A673 (cell line): ENCODE results near the gene BLOC1S4. TPM values are rescaled to one million over a fixed set of nuclear protein-coding genes. Genes with fewer than 3 reads are reported as not detected.

Source experiments
- BruUV-seq: library from RNA; stranded (reverse); fragments of 400-500 nt; replicated peaks from 2 replicates; lab custom pipeline; 2021; lab: Mats Ljungman, UMichigan
- CTCF ChIA-PET: fragments of 300-600 bp; sonication (Branson Sonifier 250); formaldehyde crosslinking; loops from one replicate; lab custom pipeline; 2022; ENCODE audit warnings: antibody characterized with exemption; lab: Charles Lee
- POLR2A ChIA-PET: fragments of 300-600 bp; sonication (Branson Sonifier 250); formaldehyde crosslinking; loops from one replicate; lab custom pipeline; 2022; ENCODE audit warnings: antibody characterized with exemption; ENCODE audit not compliant: low non-redundant PET; lab: Charles Lee
- DNase-seq: peaks from one replicate; pipeline ENCODE4 v3.0.0-alpha.2; 2015; ENCODE audit warnings: low spot score
- H3K27ac ChIP-seq: fragments of 200-600 bp; sonication (generic); 2 replicates; pipeline ENCODE4 v1.5.1; 2016; ENCODE audit warnings: mixed run types, low read depth, mild to moderate bottlenecking, mixed read lengths, antibody characterized with exemption, low read length; ENCODE audit not compliant: poor library complexity, severe bottlenecking
- H3K27me3 ChIP-seq: fragments of 200-600 bp; sonication (generic); replicated peaks from 2 replicates; pipeline ENCODE4 v1.6.1; 2017; ENCODE audit warnings: mixed run types, low read depth, mild to moderate bottlenecking, mixed read lengths, antibody characterized with exemption, low read length; ENCODE audit not compliant: insufficient read depth, poor library complexity
- H3K36me3 ChIP-seq: fragments of 200-600 bp; sonication (generic); 2 replicates; pipeline ENCODE4 v1.6.1; 2016; ENCODE audit warnings: mixed run types, mild to moderate bottlenecking, mixed read lengths, antibody characterized with exemption, low read length; ENCODE audit not compliant: insufficient read depth, poor library complexity, severe bottlenecking
- H3K4me1 ChIP-seq: fragments of 200-600 bp; sonication (generic); 2 replicates; pipeline ENCODE4 v1.6.1; 2017; ENCODE audit warnings: mixed run types, mild to moderate bottlenecking, mixed read lengths, antibody characterized with exemption, low read length; ENCODE audit not compliant: insufficient read depth, poor library complexity, severe bottlenecking
- H3K4me3 ChIP-seq: fragments of 200-600 bp; sonication (generic); 2 replicates; pipeline ENCODE4 v1.5.1; 2016; ENCODE audit warnings: low read depth, mixed run types, mild to moderate bottlenecking, mixed read lengths, low read length; ENCODE audit not compliant: poor library complexity, severe bottlenecking
- H3K9me3 ChIP-seq: fragments of 200-600 bp; sonication (generic); 2 replicates; pipeline ENCODE4 v1.6.1; 2016; ENCODE audit warnings: mixed run types, low read depth, mild to moderate bottlenecking, mixed read lengths, antibody characterized with exemption, low read length; ENCODE audit not compliant: poor library complexity, severe bottlenecking
- EZH2 ChIP-seq: fragments of 200-600 bp; sonication (generic); IDR thresholded peaks from 2 replicates; pipeline ENCODE4 v1.6.1; 2017; ENCODE audit warnings: borderline replicate concordance, low read depth, mild to moderate bottlenecking, mixed read lengths, antibody characterized with exemption, low read length; ENCODE audit not compliant: poor library complexity, severe bottlenecking
- intact Hi-C: fragments of 100-400 bp; cut with micrococcal nuclease; formaldehyde crosslinking; loops from one replicate; pipeline ENCODE4 v1.10.0; 2022; ENCODE audit not compliant: unreplicated experiment
- total RNA-seq: library from RNA; stranded (reverse); gene quantifications from 2 replicates; pipeline ENCODE4 v1.2.3, GENCODE V29; 2021
- TF ChIP-seq, protein P1 (sequence below): fragments of 300-800, 200-600 bp; sonication (generic); conservative IDR thresholded peaks from 2 replicates; pipeline ENCODE4 v1.5.1; 2017; ENCODE audit warnings: low read depth, mild to moderate bottlenecking, antibody characterized with exemption, low read length, moderate library complexity, mixed read lengths

BLOC1S4 gene
- total RNA-seq, 1 experiment from 2014 or later: 12.3 TPM

DNA sequence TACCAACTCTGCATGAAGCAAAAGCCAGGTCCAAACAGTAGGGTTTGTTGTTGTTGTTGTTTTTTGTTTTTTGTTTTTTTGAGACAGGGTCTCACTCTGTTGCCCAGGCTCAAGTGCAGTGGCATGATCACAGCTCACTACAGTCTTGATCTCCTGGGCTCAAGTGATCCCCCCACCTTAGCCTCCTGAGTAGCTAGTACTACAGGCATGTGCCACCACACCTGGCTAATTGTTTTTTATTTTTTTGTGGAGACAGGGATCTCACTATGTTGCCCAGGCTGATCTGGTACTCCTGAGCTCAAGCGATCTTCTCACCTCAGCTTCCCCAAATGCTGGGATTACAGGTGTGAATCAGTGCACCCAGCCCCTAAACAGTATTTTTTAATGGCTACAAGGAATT lies 16.1 kb upstream of the BLOC1S4 start:
- Histone ChIP-seq H3K9me3 (no peaks in the 10 kb centered on the region), H3K36me3 (peaks cover 3% of the 10 kb centered on the region), H3K4me1 (no peaks in the 10 kb centered on the region), H3K27ac (no peak overlapping the region), H3K27me3 (no peaks in the 10 kb centered on the region), H3K4me3 (no peak overlapping the region)
- TF ChIP-seq, protein P1, sequence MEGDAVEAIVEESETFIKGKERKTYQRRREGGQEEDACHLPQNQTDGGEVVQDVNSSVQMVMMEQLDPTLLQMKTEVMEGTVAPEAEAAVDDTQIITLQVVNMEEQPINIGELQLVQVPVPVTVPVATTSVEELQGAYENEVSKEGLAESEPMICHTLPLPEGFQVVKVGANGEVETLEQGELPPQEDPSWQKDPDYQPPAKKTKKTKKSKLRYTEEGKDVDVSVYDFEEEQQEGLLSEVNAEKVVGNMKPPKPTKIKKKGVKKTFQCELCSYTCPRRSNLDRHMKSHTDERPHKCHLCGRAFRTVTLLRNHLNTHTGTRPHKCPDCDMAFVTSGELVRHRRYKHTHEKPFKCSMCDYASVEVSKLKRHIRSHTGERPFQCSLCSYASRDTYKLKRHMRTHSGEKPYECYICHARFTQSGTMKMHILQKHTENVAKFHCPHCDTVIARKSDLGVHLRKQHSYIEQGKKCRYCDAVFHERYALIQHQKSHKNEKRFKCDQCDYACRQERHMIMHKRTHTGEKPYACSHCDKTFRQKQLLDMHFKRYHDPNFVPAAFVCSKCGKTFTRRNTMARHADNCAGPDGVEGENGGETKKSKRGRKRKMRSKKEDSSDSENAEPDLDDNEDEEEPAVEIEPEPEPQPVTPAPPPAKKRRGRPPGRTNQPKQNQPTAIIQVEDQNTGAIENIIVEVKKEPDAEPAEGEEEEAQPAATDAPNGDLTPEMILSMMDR: no peak
- TF ChIP-seq EZH2: no peak
- BruUV-seq: no TSS peak
- ChIA-PET POLR2A (interaction anchor here (0.6 kb wide), 1 partner anchor 345 kb away, joined by 4 read pairs; no protein-coding TSS in a partner anchor), CTCF (no interaction called here)
- DNase-seq: no peak
- intact Hi-C loops: no loop called here

DNA sequence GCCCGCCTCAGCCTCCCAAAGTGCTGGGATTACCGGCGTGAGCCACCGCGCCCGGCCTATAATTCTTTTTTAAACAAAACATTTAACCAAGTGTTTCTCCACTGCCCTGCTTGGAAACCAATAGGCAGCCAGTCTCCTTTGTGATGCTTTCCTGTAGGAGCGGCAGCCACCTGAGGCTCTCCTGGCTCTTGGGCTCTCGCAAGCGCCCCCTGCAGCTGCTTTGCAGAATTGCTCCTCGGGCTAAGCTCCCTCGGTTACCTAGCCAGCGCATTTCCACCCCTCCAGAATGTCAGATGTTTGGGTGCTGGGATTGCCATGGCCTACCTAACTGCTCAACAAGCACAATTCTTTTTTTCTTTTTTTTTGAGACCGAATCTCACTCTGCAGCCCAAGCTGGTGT lies 14.6 kb upstream of the BLOC1S4 start:
- H3K27ac ChIP-seq: no peak overlapping the region
- POLR2A ChIA-PET: no interaction called here
- DNase-seq: peak; percentile 41
- BruUV-seq: no TSS peak
- peaks cover 6% of the 10 kb centered on the region for H3K36me3 ChIP-seq
- H3K27me3 ChIP-seq: no peaks in the 10 kb centered on the region
- H3K9me3 ChIP-seq: no peaks in the 10 kb centered on the region
- no peak for TF ChIP-seq EZH2
- TF ChIP-seq, protein P1: peak; percentile 59
- CTCF ChIA-PET: no interaction called here
- H3K4me3 ChIP-seq: no peak overlapping the region
- intact Hi-C loops: no loop called here
- H3K4me1 ChIP-seq: no peaks in the 10 kb centered on the region

DNA sequence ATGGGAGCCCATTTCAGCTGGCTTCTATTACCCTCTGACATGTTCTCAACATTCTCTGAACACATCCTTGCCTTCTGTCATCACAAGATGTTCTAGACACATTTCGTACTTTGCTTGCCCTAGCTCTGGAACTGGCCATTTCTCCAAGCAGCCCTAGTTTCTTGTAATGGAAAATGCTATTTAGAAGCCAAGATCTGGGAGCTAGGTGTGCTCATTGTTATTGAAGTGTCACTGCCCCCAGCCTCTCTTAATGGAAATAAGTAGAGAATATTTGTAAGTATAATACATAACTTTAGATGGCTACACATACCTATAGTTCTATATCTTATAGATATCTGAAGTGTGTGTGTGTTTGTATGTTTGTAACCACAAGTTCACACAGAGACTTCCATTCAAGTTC lies 13.2 kb upstream of the BLOC1S4 start:
- no peak overlapping the region for H3K4me3 ChIP-seq
- no peak for DNase-seq
- POLR2A ChIA-PET: no interaction called here
- H3K36me3 ChIP-seq: peaks cover 12% of the 10 kb centered on the region
- no peaks in the 10 kb centered on the region for H3K27me3 ChIP-seq
- no TSS peak for BruUV-seq
- CTCF ChIA-PET: no interaction called here
- no peaks in the 10 kb centered on the region for H3K9me3 ChIP-seq
- H3K4me1 ChIP-seq: peaks cover 5% of the 10 kb centered on the region
- intact Hi-C loops: no loop called here
- TF ChIP-seq, protein P1: no peak
- TF ChIP-seq EZH2: no peak
- no peak overlapping the region for H3K27ac ChIP-seq
